Suppressor macrophage treated with lipopolysaccharide for 1 hour (primary cell): ENCODE results near the gene CERT1.
"Not testable (repeated sequence)": the region's sequence is repeated elsewhere in the genome, so short reads cannot be mapped to it uniquely, and the experiment has no call there.

Source experiments
- DNase-seq, 3 donors: peaks; one replicate each; pipeline ENCODE4 v3.0.0-alpha.2; 2020 to 2022

The CERT1 gene, protein sequence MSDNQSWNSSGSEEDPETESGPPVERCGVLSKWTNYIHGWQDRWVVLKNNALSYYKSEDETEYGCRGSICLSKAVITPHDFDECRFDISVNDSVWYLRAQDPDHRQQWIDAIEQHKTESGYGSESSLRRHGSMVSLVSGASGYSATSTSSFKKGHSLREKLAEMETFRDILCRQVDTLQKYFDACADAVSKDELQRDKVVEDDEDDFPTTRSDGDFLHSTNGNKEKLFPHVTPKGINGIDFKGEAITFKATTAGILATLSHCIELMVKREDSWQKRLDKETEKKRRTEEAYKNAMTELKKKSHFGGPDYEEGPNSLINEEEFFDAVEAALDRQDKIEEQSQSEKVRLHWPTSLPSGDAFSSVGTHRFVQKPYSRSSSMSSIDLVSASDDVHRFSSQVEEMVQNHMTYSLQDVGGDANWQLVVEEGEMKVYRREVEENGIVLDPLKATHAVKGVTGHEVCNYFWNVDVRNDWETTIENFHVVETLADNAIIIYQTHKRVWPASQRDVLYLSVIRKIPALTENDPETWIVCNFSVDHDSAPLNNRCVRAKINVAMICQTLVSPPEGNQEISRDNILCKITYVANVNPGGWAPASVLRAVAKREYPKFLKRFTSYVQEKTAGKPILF

DNA sequence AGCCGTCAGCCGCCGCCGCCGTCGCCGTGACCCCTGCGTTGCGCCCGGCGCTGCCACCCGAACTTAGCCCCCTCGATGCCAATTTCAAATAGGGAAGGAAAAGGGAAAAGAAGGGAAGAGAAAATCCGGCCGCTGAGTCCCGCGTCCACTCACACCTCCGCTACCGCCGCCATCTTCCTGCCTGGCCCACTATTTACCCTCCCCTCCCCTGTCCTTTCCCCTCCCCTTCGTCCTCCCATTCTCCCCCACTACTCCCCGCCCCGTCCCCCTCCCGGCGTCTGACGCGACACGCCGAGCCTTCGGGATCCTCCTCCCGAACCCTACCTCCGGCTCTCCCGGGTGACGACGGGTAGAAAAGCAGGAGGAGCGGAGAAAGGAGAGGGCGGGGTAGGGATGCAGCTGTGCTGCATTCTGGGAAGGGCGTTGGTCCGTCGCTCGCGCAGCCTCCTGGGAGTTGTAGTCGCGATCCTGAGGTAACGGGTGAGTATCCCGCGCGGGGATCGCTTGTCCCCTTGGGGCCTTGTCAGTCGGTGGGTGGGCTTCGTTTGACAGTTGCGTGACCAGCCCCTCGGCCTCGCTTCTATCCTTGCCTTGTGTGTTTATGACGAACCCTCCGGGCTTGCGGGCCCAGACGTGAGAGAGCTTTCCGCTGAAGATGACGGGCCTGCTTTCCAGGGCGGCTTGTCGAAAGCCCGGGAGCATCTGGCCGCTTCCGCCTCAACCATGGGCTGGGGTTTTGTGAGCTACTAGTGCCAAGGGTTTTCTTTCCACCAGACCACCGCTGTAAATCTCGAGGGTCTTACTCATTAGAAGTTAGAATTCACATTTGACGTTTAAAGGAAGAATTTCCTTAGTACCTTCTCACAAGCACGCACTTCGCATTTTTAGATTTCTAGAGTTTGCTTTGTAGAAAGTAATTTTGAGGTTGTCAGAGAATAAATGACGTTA, at the start of gene CERT1, which contains the start of gene POLK:
Gene CERT1, minus strand, starts transcription at position 195 of the 948 bp plus-strand sequence. CDS start 422 bp downstream, outside the sequence.
Gene POLK, plus strand, starts transcription at position 457 of the 948 bp plus-strand sequence.
- DNase-seq, result peak; percentile 98 to 99 (median 98)

DNA sequence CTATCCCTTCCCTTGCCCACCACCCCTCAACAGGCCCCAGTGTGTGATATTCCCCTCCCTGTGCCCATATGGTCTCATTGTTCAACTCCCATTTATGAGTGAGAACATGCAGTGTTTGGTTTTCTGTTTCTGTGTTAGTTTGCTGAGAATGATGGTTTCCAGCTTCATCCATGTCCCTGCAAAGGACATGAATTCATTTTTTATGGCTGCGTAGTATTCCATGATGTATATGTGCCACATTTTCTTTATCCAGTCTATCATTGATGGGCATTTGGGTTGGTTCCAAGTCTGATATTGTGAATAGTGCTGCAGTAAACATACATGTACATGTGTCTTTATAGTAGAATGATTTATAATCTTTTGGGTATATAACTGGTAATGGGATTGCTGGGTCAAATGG, 49.2 kb upstream of the CERT1 start:
- not testable (repeated sequence) for DNase-seq

DNA sequence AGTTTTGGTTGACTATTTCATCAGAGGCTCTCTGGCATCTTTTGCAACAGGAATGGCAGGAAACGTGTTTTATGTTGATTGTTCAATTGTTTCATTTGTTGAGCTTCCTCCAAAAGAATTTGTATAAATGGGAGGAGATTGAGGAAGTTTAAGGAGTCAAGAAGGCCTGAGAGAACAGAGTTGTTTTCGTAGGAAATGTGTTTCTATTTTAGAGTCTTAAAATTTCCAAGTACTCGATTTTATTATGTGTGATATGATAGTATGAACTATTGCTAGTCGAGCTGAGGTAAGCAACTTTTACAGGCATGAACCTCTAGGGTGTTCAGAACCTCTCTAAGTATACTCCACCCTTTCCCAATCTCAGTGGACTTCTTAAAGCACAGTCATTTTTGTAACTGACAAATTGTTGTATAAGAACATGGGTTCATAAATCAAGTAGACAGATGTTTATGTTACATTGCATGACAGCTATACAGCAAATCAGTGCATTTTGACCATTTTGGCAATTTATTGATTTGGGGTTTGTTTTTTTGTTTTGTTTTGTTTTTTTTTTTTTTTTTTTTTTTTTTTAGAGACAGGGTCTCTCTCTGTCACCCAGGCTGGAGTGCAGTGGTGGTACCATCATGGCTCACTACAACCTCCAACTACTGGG, 47.7 kb upstream of the CERT1 start:
- peak; percentile 52 to 89 (median 82) for DNase-seq

DNA sequence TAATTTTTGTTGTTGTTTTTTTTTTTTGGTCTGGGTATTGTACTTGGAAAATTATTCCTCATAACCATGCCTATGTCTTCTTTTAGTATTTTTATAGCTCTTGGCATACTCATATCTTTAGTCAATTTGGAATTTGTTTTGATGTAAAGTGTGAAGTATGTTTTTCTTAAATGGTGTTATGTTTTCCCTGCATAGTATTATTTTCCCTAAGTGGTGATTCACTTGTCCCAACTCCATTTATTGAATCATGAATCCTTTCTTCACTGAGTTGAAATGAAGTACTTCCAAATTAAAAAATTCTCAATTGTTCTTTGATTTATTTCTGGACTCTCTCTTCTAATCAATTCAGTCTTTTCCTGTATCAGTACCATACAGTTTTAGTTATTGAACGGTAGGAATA, 46.8 kb upstream of the CERT1 start:
- DNase-seq, result no peak

DNA sequence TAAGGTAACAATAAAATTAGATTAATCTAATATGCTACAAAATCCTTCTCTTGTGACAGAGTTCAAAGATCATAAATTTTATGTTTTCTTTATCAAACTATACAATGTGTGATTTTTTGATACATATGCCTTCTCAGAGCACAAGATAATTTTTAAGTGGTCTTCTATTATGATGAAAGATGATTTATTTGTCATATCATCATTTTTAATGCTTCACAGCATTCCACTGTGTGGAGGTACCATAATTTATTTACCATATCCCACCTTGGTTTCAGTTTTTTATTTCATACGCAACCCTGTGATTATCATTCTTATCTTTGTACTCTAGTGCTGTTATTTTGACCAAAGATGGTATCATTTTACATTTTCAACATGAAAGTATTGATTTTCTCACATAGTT, 41.9 kb upstream of the CERT1 start:
- DNase-seq, result no peak

DNA sequence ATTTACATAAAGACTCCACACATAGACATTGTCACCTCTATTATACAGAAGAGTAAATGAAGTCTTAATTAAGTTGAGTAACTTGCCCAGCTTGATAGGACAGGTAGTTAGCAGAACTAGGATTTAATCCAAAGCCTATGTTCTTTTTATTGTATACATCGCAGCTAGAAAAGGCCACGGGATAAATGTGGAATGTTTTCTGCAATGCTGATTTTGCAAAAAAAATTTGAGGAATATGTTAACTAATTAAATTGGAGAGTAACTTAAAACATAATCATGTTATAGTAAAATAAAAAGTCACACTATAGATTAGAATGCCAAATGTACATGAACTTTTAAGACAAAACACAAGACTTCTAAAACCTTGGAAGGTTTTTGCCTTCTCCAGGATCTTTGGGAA, 41.3 kb upstream of the CERT1 start:
- no peak for DNase-seq

DNA sequence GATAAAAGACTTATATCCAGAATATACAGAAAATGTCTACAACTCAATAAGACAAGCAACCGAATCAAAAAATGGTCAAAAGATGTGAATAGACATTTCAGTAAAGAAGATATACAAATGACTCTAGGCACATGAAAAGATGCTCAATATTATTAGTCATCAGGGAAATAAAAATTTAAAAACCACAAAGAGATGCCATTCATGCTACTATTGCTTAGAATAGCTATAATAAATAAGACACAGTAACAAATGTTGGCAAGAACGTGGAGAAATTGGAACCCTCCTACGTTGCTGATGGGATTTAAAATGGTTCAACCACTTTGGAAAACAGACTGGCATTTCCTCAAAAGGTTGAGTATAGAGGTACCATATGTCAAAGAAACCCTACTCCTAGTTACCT, 40.0 kb upstream of the CERT1 start:
- DNase-seq, result no peak

DNA sequence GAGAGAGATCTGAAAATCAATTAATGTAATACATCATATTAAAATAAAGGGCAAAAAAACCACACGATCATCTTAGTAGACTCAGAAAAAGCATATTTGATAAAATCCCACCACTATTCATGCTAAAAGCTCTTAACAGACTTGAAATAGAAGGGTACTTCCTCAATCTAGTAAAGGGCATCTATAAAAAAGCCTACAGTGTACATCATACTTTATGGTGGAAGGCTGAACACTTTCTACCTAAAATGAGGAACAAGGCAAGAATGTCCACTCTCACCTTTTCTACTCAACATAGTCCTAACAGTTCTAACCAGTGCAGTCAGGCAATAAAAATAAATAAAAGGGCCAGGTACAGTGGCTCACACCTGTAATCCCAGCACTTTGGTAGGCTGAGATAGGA, 39.2 kb upstream of the CERT1 start:
- DNase-seq, result no peak

DNA sequence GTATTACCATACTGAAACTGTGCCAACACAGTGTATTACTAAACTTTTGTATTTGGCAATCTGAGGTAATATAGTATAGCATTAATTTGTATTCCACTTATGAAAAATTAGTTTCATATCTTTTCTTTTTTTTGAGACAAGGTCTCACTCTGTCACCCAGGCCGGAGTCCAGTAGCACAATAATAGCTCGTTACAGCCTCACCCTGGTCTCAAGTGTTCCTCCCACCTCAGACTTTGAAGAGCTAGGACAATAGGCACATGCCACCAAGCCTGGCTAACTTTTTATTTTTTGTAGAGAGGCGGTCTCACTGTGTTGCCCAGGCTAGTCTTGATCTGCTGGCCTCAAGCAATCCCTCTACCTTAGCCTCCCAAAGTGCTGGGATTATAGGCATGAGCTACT, 36.4 kb upstream of the CERT1 start:
- no peak for DNase-seq

DNA sequence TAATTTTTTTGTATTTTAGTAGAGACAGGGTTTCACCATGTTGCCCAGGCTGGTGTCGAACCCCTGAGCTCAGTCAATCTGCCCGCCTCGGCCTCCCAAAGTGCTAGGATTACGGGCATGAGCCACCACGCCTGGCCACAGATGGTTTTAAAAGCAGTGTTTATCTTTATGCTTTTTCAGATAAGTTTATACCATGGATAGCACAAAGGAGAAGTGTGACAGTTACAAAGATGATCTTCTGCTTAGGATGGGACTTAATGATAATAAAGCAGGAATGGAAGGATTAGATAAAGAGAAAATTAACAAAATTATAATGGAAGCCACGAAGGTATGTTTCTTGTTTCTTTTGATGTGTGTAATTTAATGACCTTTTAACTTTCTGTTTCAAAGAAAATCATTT, 35.4 kb upstream of the CERT1 start:
- no peak for DNase-seq

DNA sequence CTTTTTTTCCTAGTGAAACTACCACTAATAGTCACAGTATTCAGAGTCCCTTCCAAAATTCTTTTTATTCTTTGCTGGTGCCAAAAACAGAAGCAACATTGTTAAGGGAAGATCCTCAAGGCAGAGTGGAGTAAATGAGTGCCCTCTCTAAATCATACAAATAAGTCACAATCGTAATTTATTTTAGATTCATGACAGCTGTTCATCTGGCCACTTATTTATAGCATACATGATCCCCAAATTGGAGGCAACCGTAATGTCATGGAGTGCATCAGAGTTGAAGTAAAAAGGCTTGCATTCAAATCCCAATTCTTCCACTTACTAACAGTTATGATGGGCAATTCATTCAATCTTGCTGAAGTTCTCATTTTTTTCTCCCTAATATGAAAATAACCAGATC, 33.7 kb upstream of the CERT1 start:
- no peak for DNase-seq

DNA sequence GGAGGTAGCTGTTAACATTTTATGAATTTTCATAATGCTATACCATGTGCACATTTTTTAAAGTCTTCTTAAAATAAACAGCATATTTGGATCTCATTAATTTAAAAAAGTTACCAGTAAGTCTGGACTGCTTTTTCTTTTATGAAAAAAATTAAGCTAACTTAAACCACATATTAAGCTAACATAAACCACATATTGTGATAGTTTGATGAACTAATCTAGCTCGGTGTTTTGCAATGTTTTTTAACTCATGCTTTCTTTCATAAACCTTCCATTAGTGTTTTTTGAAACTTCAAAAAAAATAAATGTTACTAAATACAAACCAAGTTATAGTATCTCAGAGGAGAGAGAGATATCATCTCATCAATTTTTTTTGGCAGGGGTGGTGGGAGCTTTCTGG, 26.8 kb upstream of the CERT1 start:
- DNase-seq, result no peak

DNA sequence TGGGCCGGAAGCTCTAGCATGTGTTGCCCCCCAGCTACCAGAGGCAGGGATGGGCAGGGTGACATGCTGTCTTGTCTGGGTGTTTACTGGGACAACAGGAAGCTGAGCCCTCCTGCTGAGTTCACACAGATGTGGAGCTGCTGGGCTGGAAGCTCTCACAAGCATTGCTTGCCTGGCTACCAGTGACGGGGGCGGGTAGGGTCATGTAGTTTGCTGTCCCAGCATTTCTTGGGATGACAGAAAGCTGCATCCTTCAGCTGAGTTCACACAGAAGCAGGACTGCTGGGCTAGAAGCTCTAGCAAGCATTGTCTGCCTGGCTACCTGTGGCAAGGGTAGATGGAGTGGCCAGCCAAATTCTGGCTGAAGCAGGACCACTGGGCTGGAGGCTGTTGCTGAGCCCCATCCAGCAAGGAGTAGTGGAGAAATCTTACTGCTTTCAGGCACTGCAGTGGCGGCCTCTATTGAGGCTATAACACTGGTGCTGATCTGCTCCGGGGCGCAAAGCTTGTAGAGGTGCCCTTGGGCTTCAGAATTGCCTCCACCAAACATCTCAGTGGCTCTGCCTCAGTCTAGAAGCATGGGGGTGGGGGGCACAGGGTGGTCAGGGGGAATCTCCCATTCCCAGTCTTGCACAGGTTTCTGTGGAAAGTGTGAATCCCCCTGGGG, 25.4 kb upstream of the CERT1 start:
- DNase-seq, result no peak

DNA sequence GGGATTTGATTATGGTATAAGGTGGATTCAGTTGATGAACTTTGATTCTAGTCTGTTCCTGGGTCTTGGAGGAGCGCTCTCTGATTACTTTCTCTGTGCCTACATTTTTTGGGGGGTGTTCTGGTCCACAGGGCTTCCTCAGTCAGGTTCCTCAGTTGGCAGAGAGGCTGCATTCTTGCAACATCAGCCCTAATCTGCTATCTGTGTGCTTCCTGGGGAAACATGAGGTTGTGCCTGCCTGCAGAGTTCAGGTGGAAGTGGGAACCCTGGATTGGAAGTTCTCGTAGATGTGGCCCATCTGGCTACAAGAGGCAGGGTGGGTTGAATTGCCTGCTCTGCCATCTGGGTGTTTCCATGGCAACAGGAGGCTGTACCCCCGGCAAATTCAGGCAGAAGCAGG, 24.7 kb upstream of the CERT1 start:
- no peak for DNase-seq

DNA sequence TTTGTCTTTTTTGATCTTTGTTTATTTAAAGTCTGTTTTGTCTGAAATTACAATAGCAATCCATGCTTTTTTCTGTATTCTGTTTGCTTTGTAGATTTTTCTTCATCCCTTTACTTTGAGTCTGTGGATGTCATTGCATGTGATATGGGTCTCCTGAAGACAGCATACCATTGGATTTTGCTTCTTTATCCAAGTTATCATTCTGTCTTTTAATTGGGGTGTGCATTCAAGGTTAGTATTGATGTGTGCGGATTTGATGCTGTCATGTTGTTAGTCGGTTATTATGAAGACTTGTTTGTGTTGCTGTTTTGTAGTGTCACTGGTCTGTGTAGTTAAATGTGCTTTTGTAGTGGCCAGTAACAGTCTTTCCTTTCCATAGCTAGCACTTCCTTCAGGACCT, 23.3 kb upstream of the CERT1 start:
- no peak for DNase-seq

DNA sequence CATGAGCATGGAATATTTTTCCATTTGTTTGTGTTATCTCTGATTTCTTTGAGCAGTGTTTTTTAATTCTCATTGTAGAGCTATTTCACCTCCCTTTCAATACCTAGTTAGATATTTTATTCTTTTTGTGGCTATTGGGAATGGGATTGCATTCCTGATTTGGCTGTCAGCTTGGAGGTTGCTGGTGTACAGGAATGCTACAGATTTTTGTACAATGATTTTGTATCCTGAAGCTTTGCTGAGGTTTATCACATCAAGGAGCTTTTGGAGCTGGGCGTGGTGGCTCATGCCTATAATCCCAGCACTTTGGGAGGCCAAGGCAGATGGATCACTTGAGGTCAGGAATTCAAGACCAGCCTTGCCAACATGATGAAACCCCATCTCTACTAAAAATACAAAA, 22.3 kb upstream of the CERT1 start:
- DNase-seq, result not testable (repeated sequence)

DNA sequence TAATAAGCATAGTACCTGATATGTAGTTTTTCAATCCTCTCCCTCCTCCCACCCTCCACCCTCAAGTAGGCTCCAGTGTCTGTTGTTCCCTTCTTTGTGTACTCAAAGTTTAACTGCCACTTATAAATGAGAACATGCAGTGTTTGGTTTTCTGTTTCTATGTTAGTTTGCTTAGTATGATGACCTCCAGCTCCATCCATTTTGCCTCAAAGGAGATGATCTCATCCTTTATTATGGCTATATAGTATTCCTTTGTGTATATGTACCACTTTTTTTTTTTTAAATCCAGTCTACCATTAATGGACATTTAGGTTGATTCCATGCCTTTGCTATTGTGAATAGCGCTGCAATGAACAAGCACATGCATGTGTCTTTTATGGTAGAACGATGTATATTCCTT, 20.8 kb upstream of the CERT1 start:
- DNase-seq, result no peak

DNA sequence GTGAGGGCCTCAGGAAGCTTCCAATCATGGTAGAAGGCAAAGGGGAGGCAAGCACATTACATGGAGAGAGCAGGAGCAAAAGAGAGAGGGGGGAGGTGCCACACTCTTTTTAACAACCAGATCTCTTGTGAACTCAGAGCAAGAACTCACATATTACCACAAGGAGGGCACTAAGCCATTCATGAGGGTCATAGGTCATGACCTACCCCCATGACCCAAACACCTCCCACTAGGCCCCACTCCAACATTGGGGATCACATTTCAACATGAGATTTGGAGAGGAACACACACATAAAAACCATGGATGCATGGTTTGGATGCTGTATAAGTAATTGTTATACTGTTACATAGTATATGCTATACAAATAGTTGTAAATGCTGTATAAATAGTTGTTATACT, 17.8 kb upstream of the CERT1 start:
- DNase-seq, result no peak

DNA sequence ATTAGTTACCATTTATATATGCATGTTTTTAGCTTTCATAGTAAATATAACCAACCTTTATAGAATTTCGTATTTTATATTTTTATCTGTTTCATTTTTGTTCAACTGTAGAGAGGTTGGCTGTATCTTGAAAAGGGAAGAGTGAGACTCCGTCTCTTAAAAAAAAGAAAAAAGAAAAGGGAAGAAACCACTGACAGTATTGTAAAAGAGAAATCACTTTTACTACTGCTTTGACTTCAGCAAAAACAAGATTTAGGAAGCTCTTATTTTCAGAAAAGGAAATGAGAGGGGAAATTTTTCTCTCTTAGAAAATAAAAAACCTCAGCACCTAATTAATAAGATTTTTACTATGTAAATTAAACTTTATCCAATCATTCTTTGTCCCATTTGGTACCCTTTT, 14.6 kb upstream of the CERT1 start:
- peak; percentile 12 to 60 (median 57) for DNase-seq

DNA sequence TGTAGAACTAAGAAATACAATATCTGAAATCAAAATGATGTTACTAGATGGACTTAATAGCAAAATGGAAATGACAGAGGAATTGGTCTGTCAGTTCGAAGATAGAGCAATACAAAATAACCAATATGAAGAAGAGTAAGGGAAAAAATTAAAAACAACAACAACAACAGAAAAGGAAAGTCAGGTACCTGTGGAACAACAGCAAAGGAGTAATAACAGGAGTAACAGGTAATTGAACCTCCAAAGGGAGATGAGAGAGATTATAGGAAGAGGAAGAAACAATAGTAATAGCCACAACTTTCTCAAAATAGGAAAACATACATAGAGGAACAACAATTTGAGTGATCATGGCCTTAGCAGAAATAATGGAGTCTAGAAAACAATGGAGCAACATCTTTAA, 13.9 kb upstream of the CERT1 start:
- DNase-seq, result no peak

DNA sequence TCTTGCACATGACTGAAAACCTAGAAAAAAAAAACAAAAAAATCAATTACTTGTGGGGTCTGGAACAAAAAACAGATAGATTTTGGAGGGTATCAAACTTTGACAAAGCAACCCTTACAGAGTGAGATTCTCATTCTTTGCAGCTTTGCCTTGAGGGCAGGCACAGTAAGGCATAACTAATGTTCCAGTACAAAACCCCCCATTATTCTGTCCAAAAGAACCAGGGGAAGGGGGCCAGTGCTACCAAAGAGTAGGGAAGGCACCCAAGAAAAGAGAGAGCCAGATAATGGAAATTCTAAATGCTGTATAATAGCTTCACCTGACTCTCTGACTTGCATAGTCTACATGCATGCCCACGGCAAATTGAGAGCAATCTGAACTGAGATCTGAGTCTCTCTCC, 13.2 kb upstream of the CERT1 start:
- no peak for DNase-seq

DNA sequence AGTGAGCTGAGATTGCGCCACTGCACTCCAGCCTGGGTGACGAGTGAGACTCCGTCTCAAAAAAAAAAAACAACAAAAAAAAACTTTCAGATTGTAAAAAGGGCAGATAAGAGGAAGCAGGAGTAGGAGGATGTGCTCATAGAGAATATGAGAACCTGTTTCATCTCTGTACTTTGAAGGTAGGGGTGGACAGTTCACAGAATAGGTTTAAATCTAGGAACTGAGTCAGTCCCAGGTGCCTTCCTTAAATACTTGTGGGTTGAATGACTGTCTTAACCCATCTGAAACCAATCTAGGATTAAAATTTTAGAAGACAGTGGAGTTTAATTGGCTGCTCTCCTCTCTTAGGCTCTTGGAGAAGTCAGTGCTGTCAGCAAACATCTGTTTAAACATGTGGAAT, 12.6 kb upstream of the CERT1 start:
- peak; percentile 16 to 64 (median 58) for DNase-seq
